A549 (cell line): Measurements from ENCODE around the gene FOXP3. TPM values are rescaled to one million over a fixed set of nuclear protein-coding genes. Genes with fewer than 3 reads are reported as not detected.

ENCODE experiments used
- ATAC-seq, 2 experiments: fragments of 200-7000 bp in 1 of 2; fragments of >200 bp in 1 of 2; cut with Nextera tagmentation in 1 of 2; cut with Tn5 transposase in 1 of 2; 3 replicates each; pipeline versions ENCODE4 v1.8.0 to v1.9.1; 2018 to 2020; ENCODE audit warnings: mild to moderate bottlenecking in 1 of 2, moderate library complexity in 1 of 2
- CTCF ChIA-PET: fragments of 300-600 bp; sonication (Branson Sonifier 250); formaldehyde crosslinking; extraction: SDS; loops from one replicate; lab custom pipeline; 2021; ENCODE audit warnings: antibody characterized with exemption, inconsistent platforms; lab: Yijun Ruan, JAX
- POLR2A ChIA-PET: fragments of 350-600 bp; formaldehyde crosslinking; extraction: SDS; loops from one replicate; lab custom pipeline; 2021; ENCODE audit warnings: antibody characterized with exemption, inconsistent platforms; lab: Yijun Ruan, JAX
- DNase-seq, 2 experiments: peaks; one replicate each; pipeline versions ENCODE4 v3.0.0 to v3.0.0-alpha.2; 2011 to 2016; ENCODE audit warnings: low read depth in 1 of 2, low spot score in 1 of 2
- FAIRE-seq: peaks from 2 replicates; lab custom pipeline; 2011; peaks lifted over from hg19 to GRCh38; lab: Jason Lieb, UNC
- H3K27ac ChIP-seq, 2 experiments: fragments of >200 bp; sonication (Bioruptor Twin); formaldehyde crosslinking; 3 replicates each; pipeline ENCODE4 v1.5.1; 2016 to 2017
- H3K4me1 ChIP-seq: fragments of >200 bp; sonication (Bioruptor Twin); formaldehyde crosslinking; 3 replicates; pipeline ENCODE4 v1.6.1; 2016
- H3K4me2 ChIP-seq: fragments of >200 bp; sonication (Bioruptor Twin); formaldehyde crosslinking; 3 replicates; pipeline ENCODE4 v1.6.1; 2016
- H3K4me3 ChIP-seq: fragments of >200 bp; sonication (Bioruptor Twin); formaldehyde crosslinking; 3 replicates; pipeline ENCODE4 v1.5.1; 2016
- H3K9me3 ChIP-seq: fragments of >200 bp; sonication (Bioruptor Twin); formaldehyde crosslinking; 3 replicates; pipeline ENCODE4 v1.6.1; 2016
- E2F6 ChIP-seq: IDR thresholded peaks from 2 replicates; pipeline ENCODE4 v1.6.1; 2012; ENCODE audit warnings: low read depth, borderline replicate concordance
- ESRRA ChIP-seq: fragments of 150-350 bp; IDR thresholded peaks from 2 replicates; pipeline ENCODE4 v1.6.1; 2014; ENCODE audit warnings: mild to moderate bottlenecking, low read length, borderline replicate concordance
- FOXS1 ChIP-seq: fragments of 250-450 bp; sonication (Bioruptor Pico); IDR thresholded peaks from 2 replicates; pipeline ENCODE4 v1.5.0; 2020; ENCODE audit warnings: mild to moderate bottlenecking, moderate library complexity
- HES2 ChIP-seq: fragments of >200 bp; sonication (Bioruptor Twin); formaldehyde crosslinking; IDR thresholded peaks from 2 replicates; pipeline ENCODE4 v1.6.1; 2016
- HOXA7 ChIP-seq: fragments of 250-450 bp; sonication (Bioruptor Pico); IDR thresholded peaks from 2 replicates; pipeline ENCODE4 v1.5.0; 2020; ENCODE audit warnings: mild to moderate bottlenecking, moderate library complexity
- HOXB5 ChIP-seq: fragments of 250-450 bp; sonication (Bioruptor Pico); IDR thresholded peaks from 2 replicates; pipeline ENCODE4 v1.5.0; 2020; ENCODE audit warnings: mild to moderate bottlenecking, moderate library complexity
- JUN ChIP-seq, 2 experiments: fragments of >200 bp; sonication (Bioruptor Twin); formaldehyde crosslinking; IDR thresholded peaks; 2 replicates in 1 of 2; 3 replicates in 1 of 2; pipeline ENCODE4 v1.6.1; 2016 to 2017
- KDM1A ChIP-seq: fragments of 200-600 bp; sonication (generic); IDR thresholded peaks from 2 replicates; pipeline ENCODE4 v1.6.1; 2016; ENCODE audit warnings: low read depth, mild to moderate bottlenecking
- MAFK ChIP-seq: fragments of 450-650 bp; IDR thresholded peaks from 2 replicates; pipeline ENCODE4 v1.6.1; 2014; ENCODE audit not compliant: partially characterized antibody
- MAX ChIP-seq: IDR thresholded peaks from 2 replicates; pipeline ENCODE4 v1.6.1; 2012
- NPAS2 ChIP-seq: fragments of 250-450 bp; sonication (Bioruptor Pico); IDR thresholded peaks from 2 replicates; pipeline ENCODE4 v1.8.0; 2022; ENCODE audit warnings: mild to moderate bottlenecking, moderate library complexity, borderline replicate concordance
- POLR2AphosphoS2 ChIP-seq: conservative IDR thresholded peaks from 2 replicates; pipeline ENCODE4 v1.6.1; 2012; ENCODE audit warnings: low read length, improper control_type of control experiment, inconsistent platforms
- RAD21 ChIP-seq, 2 experiments: fragments of >200 bp in 1 of 2; sonication (Bioruptor Twin) in 1 of 2; formaldehyde crosslinking in 1 of 2; IDR thresholded peaks in 1 of 2; conservative IDR thresholded peaks in 1 of 2; 2 replicates in 1 of 2; 3 replicates in 1 of 2; pipeline ENCODE4 v1.6.1; 2012 to 2018; ENCODE audit warnings: inconsistent platforms in 1 of 2
- REST ChIP-seq: fragments of 200-600 bp; sonication (generic); IDR thresholded peaks from 2 replicates; pipeline ENCODE4 v1.6.1; 2016; ENCODE audit warnings: antibody characterized with exemption, mild to moderate bottlenecking, moderate library complexity
- RFX5 ChIP-seq: fragments of 450-650 bp; IDR thresholded peaks from 2 replicates; pipeline ENCODE4 v1.7.1; 2014; ENCODE audit warnings: antibody characterized with exemption, mild to moderate bottlenecking, moderate library complexity
- TP53 ChIP-seq: fragments of 250-450 bp; sonication (Bioruptor Pico); IDR thresholded peaks from 2 replicates; pipeline ENCODE4 v1.5.0; 2021; ENCODE audit warnings: mild to moderate bottlenecking, moderate library complexity
- WGBS: methylation state at CpG from one replicate; pipeline ENCODE4 v1.1.6; 2017; ENCODE audit errors: missing lambda C conversion rate; 5-methylcytosine and 5-hydroxymethylcytosine counted together
- polyA plus RNA-seq, 4 experiments: library from polyadenylated mRNA; depleted of rRNA in 3 of 4; stranded (reverse); fragments of >200 nt; fragmentation: RNase III in 1 of 4; extraction: RNeasy Plus Mini Kit Qiagen cat#74134 plus additional on column Dnase treatment in 1 of 4; gene quantifications; 2 replicates in 3 of 4; 3 replicates in 1 of 4; pipeline ENCODE4 v1.2.3, GENCODE V29; 2011 to 2017

Gene FOXP3
- polyA plus RNA-seq, 2 of the 4 experiments (the other 2 are of a cell fraction) = 0.04 to 0.13 TPM

GRCh38 chrX:49250578-49250977 is 13.9 kb downstream of the FOXP3 start:
- ATAC-seq (no peak), FAIRE-seq (no peak), DNase-seq (no peak)
- CTCF ChIA-PET = interaction anchor here (1.0 kb wide), 1 partner anchor 57 kb away, joined by 4 read pairs; no protein-coding TSS in a partner anchor
- H3K4me3 ChIP-seq = no peak overlapping the region
- no peaks in the 10 kb centered on the region for H3K9me3 ChIP-seq
- POLR2A ChIA-PET = no interaction called here
- H3K27ac ChIP-seq = no peak overlapping the region
- H3K4me1 ChIP-seq = no peaks in the 10 kb centered on the region
- no peak overlapping the region for H3K4me2 ChIP-seq
- no peak for TF ChIP-seq MAFK
- TF ChIP-seq NPAS2 (CRISPR knock-in tag) = no peak
- no peak for TF ChIP-seq HOXA7 (CRISPR knock-in tag)
- no peak for TF ChIP-seq MAX
- TF ChIP-seq FOXS1 (CRISPR knock-in tag) = no peak
- no peak for TF ChIP-seq POLR2AphosphoS2
- no peak for TF ChIP-seq RFX5
- TF ChIP-seq E2F6 = no peak
- no peak for TF ChIP-seq HOXB5 (CRISPR knock-in tag)
- TF ChIP-seq ESRRA = no peak
- no peak for TF ChIP-seq REST
- TF ChIP-seq JUN (IDR thresholded peaks at IDR 0.05) = no peak
- WGBS = 82% methylated on average over 8 of the region's 9 CpGs

- ChIA-PET CTCF (interaction anchor here (1.0 to 1.2 kb wide), 2 partner anchors 20 to 57 kb away, joined by 3 to 4 read pairs; no protein-coding TSS in a partner anchor), POLR2A (no interaction called here)
- Histone ChIP-seq H3K9me3 (no peaks in the 10 kb centered on the region), H3K4me3 (no peak overlapping the region), H3K27ac (no peak overlapping the region), H3K4me2 (no peak overlapping the region), H3K4me1 (no peaks in the 10 kb centered on the region)
- TF ChIP-seq HES2 (no peak), JUN (IDR thresholded peaks at IDR 0.05) (no peak), NPAS2 (CRISPR knock-in tag) (no peak), RAD21 (conservative IDR thresholded peaks at IDR 0.05 in 1 of 2, IDR thresholded peaks at IDR 0.05 in 1 of 2) (no peak), HOXB5 (CRISPR knock-in tag) (no peak)
- WGBS = 93% methylated on average over 10 of the region's 13 CpGs
- DNase-seq (no peak), ATAC-seq (no peak), FAIRE-seq (no peak)
Measured at GRCh38 chrX:49250066-49250465, 14.4 kb downstream of the FOXP3 start.

GRCh38 chrX:49249616-49250015 is 14.9 kb downstream of the FOXP3 start:
- Histone ChIP-seq H3K4me2 (no peak overlapping the region), H3K27ac (no peak overlapping the region), H3K4me3 (no peak overlapping the region), H3K9me3 (no peaks in the 10 kb centered on the region), H3K4me1 (no peaks in the 10 kb centered on the region)
- FAIRE-seq (no peak), DNase-seq (no peak), ATAC-seq (no peak; a peak in 2 of 6 replicates)
- ChIA-PET CTCF (interaction anchor here (1.0 to 1.2 kb wide), 2 partner anchors 20 to 56 kb away, joined by 3 to 4 read pairs; no protein-coding TSS in a partner anchor), POLR2A (interaction anchor here (0.6 kb wide), 1 partner anchor 120 kb away, joined by 3 read pairs; no protein-coding TSS in a partner anchor)
- no peak for TF ChIP-seq KDM1A
- TF ChIP-seq HES2 = no peak
- TF ChIP-seq TP53 (CRISPR knock-in tag) = no peak
- WGBS = 70% methylated on average over 2 of the region's 9 CpGs
